CD14-positive monocyte (primary cell): Measurements from ENCODE around the gene TM6SF1. TPM values are rescaled to one million over a fixed set of nuclear protein-coding genes. Genes with fewer than 3 reads are reported as not detected.
"Not testable (repeated sequence)": the region's sequence is repeated elsewhere in the genome, so short reads cannot be mapped to it uniquely, and the experiment has no call there.

Experiments
- DNase-seq, 3 donors: peaks; one replicate each; pipeline ENCODE4 v3.0.0-alpha.2; 2011 to 2022
- H2AFZ ChIP-seq: 2 replicates; pipeline ENCODE4 v1.6.0; 2012; ENCODE audit warnings: mild to moderate bottlenecking, low read depth, low read length, inconsistent platforms; ENCODE audit not compliant: insufficient read depth, poor library complexity, severe bottlenecking
- H3K27ac ChIP-seq, 2 donors: 1 replicate in 1 of 2; 2 replicates in 1 of 2; pipeline ENCODE4 v1.5.1; 2012 to 2013; ENCODE audit warnings: low read length in 2 of 2, control low read depth in 1 of 2, inconsistent platforms in 1 of 2, low read depth in 1 of 2, mild to moderate bottlenecking in 1 of 2
- H3K27me3 ChIP-seq, 2 donors: one replicate each; pipeline versions ENCODE4 v1.6.0 to v1.6.1; 2011 to 2013; ENCODE audit warnings: low read length in 2 of 2; ENCODE audit not compliant: control insufficient read depth in 2 of 2, insufficient read depth in 2 of 2
- H3K36me3 ChIP-seq, 2 donors: replicated peaks in 1 of 2; 1 replicate in 1 of 2; 2 replicates in 1 of 2; pipeline versions ENCODE4 v1.5.1 to v1.6.1; 2012 to 2013; ENCODE audit warnings: low read length in 2 of 2, control low read depth in 1 of 2, inconsistent platforms in 1 of 2, mild to moderate bottlenecking in 1 of 2; ENCODE audit not compliant: insufficient read depth in 2 of 2, control insufficient read depth in 1 of 2
- H3K4me1 ChIP-seq, 2 donors: 1 replicate in 1 of 2; 2 replicates in 1 of 2; pipeline versions ENCODE4 v1.5.1 to v1.6.1; 2012 to 2013; ENCODE audit warnings: low read length in 2 of 2, control low read depth in 1 of 2, inconsistent platforms in 1 of 2, mild to moderate bottlenecking in 1 of 2, moderate library complexity in 1 of 2; ENCODE audit not compliant: insufficient read depth in 2 of 2, control insufficient read depth in 1 of 2
- H3K4me2 ChIP-seq: replicated peaks from 2 replicates; pipeline ENCODE3; 2012; ENCODE audit warnings: low read length, moderate library complexity, mild to moderate bottlenecking; ENCODE audit not compliant: poor library complexity, severe bottlenecking; ENCODE audit errors: extremely low read depth
- H3K4me3 ChIP-seq, 3 experiments: fragments of 200-600 bp in 1 of 3; sonication (generic) in 1 of 3; replicated peaks in 1 of 3; 1 replicate in 2 of 3; 2 replicates in 1 of 3; pipeline ENCODE4 v1.5.1; 2011 to 2013; ENCODE audit warnings: low read length in 3 of 3, mild to moderate bottlenecking in 3 of 3, control low read depth in 2 of 3, low read depth in 2 of 3, inconsistent platforms in 1 of 3, moderate library complexity in 1 of 3
- H3K79me2 ChIP-seq: 2 replicates; pipeline ENCODE4 v1.6.0; 2012; ENCODE audit warnings: mild to moderate bottlenecking, control low read depth, inconsistent platforms, low read length, moderate library complexity; ENCODE audit not compliant: insufficient read depth
- H3K9ac ChIP-seq: 2 replicates; pipeline ENCODE4 v1.6.0; 2017; ENCODE audit warnings: low read length, mild to moderate bottlenecking; ENCODE audit not compliant: insufficient read depth, poor library complexity, severe bottlenecking
- H3K9me3 ChIP-seq, 2 donors: replicated peaks in 1 of 2; 1 replicate in 1 of 2; 2 replicates in 1 of 2; pipeline versions ENCODE4 v1.5.1 to v1.6.1; 2012 to 2013; ENCODE audit warnings: low read length in 2 of 2, control low read depth in 1 of 2; ENCODE audit not compliant: control insufficient read depth in 1 of 2, insufficient read depth in 1 of 2
- H4K20me1 ChIP-seq: 2 replicates; pipeline ENCODE4 v1.6.0; 2012; ENCODE audit warnings: mild to moderate bottlenecking, low read length, control low read depth, moderate library complexity; ENCODE audit not compliant: insufficient read depth
- H3K27ac Mint-ChIP-seq, 7 donors: one replicate each; pipeline ENCODE4 v1.8.0; 2020; ENCODE audit warnings: mild to moderate bottlenecking in 7 of 7, mixed read lengths in 7 of 7, moderate library complexity in 6 of 7, inconsistent platforms in 2 of 7
- H3K27me3 Mint-ChIP-seq, 3 donors: one replicate each; pipeline ENCODE4 v1.8.0; 2021 to 2022; ENCODE audit warnings: low read depth in 3 of 3, mild to moderate bottlenecking in 3 of 3, mixed read lengths in 3 of 3, moderate library complexity in 3 of 3, inconsistent platforms in 1 of 3
- H3K36me3 Mint-ChIP-seq, 2 donors: one replicate each; pipeline ENCODE4 v1.8.0; 2020; ENCODE audit warnings: mixed read lengths in 2 of 2, inconsistent platforms in 1 of 2, mild to moderate bottlenecking in 1 of 2
- H3K4me1 Mint-ChIP-seq: one replicate; pipeline ENCODE4 v1.8.0; 2020; ENCODE audit warnings: mild to moderate bottlenecking, mixed read lengths
- H3K4me3 Mint-ChIP-seq, 2 donors: one replicate each; pipeline ENCODE4 v1.8.0; 2020; ENCODE audit warnings: mild to moderate bottlenecking in 2 of 2, mixed read lengths in 2 of 2, moderate library complexity in 1 of 2
- H3K9me3 Mint-ChIP-seq, 7 donors: one replicate each; pipeline ENCODE4 v1.8.0; 2020 to 2022; ENCODE audit warnings: mixed read lengths in 7 of 7, mild to moderate bottlenecking in 6 of 7, moderate library complexity in 6 of 7, inconsistent platforms in 2 of 7
- WGBS: methylation state at CpG from one replicate; pipeline ENCODE4 v1.1.5; 2013; ENCODE audit warnings: missing lambda C conversion rate; ENCODE audit not compliant: insufficient coverage; 5-methylcytosine and 5-hydroxymethylcytosine counted together
- intact Hi-C, 2 donors: fragments of 100-400 bp; cut with micrococcal nuclease; formaldehyde crosslinking; loops; one replicate each; pipeline versions ENCODE4 v1.15.0 to v1.15.1; 2023
- polyA plus RNA-seq, 3 donors: library from polyadenylated mRNA; depleted of rRNA in 1 of 3; unstranded in 2 of 3; stranded (reverse) in 1 of 3; fragments of 300-500 nt in 2 of 3; fragments of >200 nt in 1 of 3; fragmentation: Illumina TruSeq in 2 of 3; gene quantifications; 1 replicate in 2 of 3; 2 replicates in 1 of 3; pipeline ENCODE4 v1.2.3, GENCODE V29; 2012 to 2021
- TF ChIP-seq, protein P1 (sequence below): fragments of 200-600 bp; IDR thresholded peaks from one replicate; pipeline ENCODE4 v1.8.0; 2022; ENCODE audit warnings: antibody characterized with exemption, mild to moderate bottlenecking

TM6SF1 gene
- polyA plus RNA-seq, 3 donors, result 21.3 to 46.0 (median 35.4) TPM

DNA sequence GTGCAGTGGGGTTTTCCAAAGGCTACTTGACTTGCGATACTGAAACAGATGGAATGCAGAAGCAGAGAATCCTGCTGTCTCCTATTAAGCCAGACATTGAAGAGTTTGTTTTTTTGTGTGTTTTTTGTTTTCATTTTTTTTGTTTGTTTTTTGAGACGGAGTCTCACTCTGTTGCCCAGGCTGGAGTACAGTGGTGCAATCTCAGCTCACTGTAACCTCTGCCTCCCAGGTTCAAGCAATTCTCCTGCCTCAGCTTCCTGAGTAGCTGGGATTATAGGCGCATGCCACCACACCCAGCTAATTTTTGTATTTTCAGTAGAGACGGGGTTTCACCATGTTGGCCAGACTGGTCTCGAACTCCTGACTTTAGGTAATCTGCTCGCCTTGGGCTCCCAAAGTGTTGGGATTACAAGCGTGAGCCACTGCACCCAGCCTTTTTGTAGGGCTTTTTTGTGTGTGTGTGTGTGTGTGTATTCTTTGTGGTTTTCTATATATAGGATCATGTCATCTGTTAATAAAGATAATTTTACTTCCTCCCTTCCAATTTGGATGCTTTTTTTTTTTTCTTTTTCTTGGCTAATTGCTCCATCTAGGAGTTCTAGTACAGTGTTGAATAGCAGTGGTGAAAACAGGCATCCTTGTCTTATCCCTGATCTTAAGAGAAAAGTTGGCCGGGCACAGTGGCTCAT lies 21.4 kb upstream of the TM6SF1 start:
- H3K27ac ChIP-seq, DNase-seq, H3K4me1 ChIP-seq, H3K9ac ChIP-seq, H3K4me1 Mint-ChIP-seq, H3K27ac Mint-ChIP-seq, H3K9me3 Mint-ChIP-seq, H3K27me3 ChIP-seq, H4K20me1 ChIP-seq, H2AFZ ChIP-seq, H3K36me3 ChIP-seq, H3K4me3 Mint-ChIP-seq, H3K9me3 ChIP-seq, H3K4me2 ChIP-seq, H3K79me2 ChIP-seq, intact Hi-C loops, H3K4me3 ChIP-seq, H3K36me3 Mint-ChIP-seq: not testable (repeated sequence)
- WGBS, result 100% methylated on average over 1 of the region's 8 CpGs
- peaks cover 5 to 13% (median 7%) of the 10 kb centered on the region in 3 donors for H3K27me3 Mint-ChIP-seq

DNA sequence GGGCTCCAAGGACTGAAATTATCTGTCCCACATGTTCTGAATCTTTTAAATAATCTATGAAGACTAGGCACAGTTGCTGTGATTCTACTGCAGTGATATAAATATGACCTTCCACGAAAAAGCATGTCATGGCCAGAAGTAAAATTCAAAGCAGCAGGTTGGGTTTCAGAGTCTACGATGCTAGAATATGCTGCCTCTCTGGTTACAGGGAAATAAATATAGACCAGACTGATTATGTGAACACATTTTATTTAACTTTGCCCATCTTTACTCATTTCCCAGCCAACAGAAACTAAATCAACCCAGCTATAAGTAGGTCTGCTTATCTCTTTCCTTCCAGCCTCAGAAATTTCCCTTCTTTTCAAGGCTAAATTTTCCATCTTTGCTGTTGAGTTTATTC lies 19.9 kb upstream of the TM6SF1 start:
- peaks cover 5 to 10% (median 9%) of the 10 kb centered on the region in 3 donors for H3K27me3 Mint-ChIP-seq
- no CpG with 5 or more reads among the region's 2 CpGs for WGBS
- Histone ChIP-seq H3K36me3 (no peaks in the 10 kb centered on the region), H3K27me3 (no peaks in the 10 kb centered on the region), H3K9ac (no peak overlapping the region), H3K9me3 (no peaks in the 10 kb centered on the region), H3K4me1 (peaks cover 10 to 11% of the 10 kb centered on the region in 2 donors), H3K4me3 (no peak overlapping the region), H3K27ac (no peak overlapping the region), H4K20me1 (no peaks in the 10 kb centered on the region), H3K79me2 (no peaks in the 10 kb centered on the region), H2AFZ (no peak overlapping the region), H3K4me2 (no peak overlapping the region)
- H3K4me1 Mint-ChIP-seq, result peaks cover 13% of the 10 kb centered on the region
- H3K9me3 Mint-ChIP-seq, result peaks cover 0 to 8% (median 0%) of the 10 kb centered on the region in 7 donors
- TF ChIP-seq, protein P1, sequence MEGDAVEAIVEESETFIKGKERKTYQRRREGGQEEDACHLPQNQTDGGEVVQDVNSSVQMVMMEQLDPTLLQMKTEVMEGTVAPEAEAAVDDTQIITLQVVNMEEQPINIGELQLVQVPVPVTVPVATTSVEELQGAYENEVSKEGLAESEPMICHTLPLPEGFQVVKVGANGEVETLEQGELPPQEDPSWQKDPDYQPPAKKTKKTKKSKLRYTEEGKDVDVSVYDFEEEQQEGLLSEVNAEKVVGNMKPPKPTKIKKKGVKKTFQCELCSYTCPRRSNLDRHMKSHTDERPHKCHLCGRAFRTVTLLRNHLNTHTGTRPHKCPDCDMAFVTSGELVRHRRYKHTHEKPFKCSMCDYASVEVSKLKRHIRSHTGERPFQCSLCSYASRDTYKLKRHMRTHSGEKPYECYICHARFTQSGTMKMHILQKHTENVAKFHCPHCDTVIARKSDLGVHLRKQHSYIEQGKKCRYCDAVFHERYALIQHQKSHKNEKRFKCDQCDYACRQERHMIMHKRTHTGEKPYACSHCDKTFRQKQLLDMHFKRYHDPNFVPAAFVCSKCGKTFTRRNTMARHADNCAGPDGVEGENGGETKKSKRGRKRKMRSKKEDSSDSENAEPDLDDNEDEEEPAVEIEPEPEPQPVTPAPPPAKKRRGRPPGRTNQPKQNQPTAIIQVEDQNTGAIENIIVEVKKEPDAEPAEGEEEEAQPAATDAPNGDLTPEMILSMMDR, result no peak
- H3K27ac Mint-ChIP-seq, result no peak overlapping the region
- no peak for DNase-seq
- no peaks in the 10 kb centered on the region for H3K36me3 Mint-ChIP-seq
- intact Hi-C loops, result no loop called here
- H3K4me3 Mint-ChIP-seq, result no peak overlapping the region
